MM.1S (cell line): ENCODE measurements around the gene ITGB8.

Source experiments
- DNase-seq: peaks from one replicate; pipeline ENCODE4 v3.0.0-alpha.2; 2015
- H2AFZ ChIP-seq: fragments of 300-600 bp; sonication (generic); 2 replicates; pipeline ENCODE4 v1.6.0; 2016; ENCODE audit warnings: antibody characterized with exemption, low read length
- H3F3A ChIP-seq: fragments of 300-600 bp; sonication (generic); 2 replicates; pipeline ENCODE4 v1.6.1; 2016; ENCODE audit warnings: mild to moderate bottlenecking, antibody characterized with exemption, low read length, moderate library complexity, mixed read lengths; ENCODE audit not compliant: insufficient read depth
- H3K27ac ChIP-seq: fragments of 300-600 bp; sonication (generic); 2 replicates; pipeline ENCODE4 v1.5.1; 2016; ENCODE audit warnings: mild to moderate bottlenecking, low read length
- H3K27me3 ChIP-seq: fragments of 300-600 bp; sonication (generic); replicated peaks from 2 replicates; pipeline ENCODE4 v1.6.0; 2016; ENCODE audit warnings: low read length; ENCODE audit not compliant: insufficient read depth
- H3K36me3 ChIP-seq: fragments of 300-600 bp; sonication (generic); replicated peaks from 2 replicates; pipeline ENCODE4 v1.6.1; 2016; ENCODE audit warnings: mild to moderate bottlenecking, low read length, mixed read lengths; ENCODE audit not compliant: insufficient read depth
- H3K4me1 ChIP-seq: fragments of 300-600 bp; sonication (generic); 2 replicates; pipeline ENCODE4 v1.6.1; 2016; ENCODE audit warnings: low read length, mixed read lengths
- H3K4me2 ChIP-seq: fragments of 300-600 bp; sonication (generic); 2 replicates; pipeline ENCODE4 v1.6.0; 2016; ENCODE audit warnings: low read depth, low read length
- H3K4me3 ChIP-seq: fragments of 300-600 bp; sonication (generic); 2 replicates; pipeline ENCODE4 v1.5.1; 2016; ENCODE audit warnings: low read length, mixed read lengths
- H3K79me2 ChIP-seq: fragments of 300-600 bp; sonication (generic); 2 replicates; pipeline ENCODE4 v1.6.1; 2016; ENCODE audit warnings: mixed run types, low read length, mixed read lengths
- H3K9ac ChIP-seq: fragments of 300-600 bp; sonication (generic); 2 replicates; pipeline ENCODE4 v1.6.1; 2016; ENCODE audit warnings: low read length, mixed read lengths
- H3K9me2 ChIP-seq: fragments of 300-600 bp; sonication (generic); replicated peaks from 2 replicates; pipeline ENCODE4 v1.6.1; 2016; ENCODE audit warnings: mild to moderate bottlenecking, low read length, mixed read lengths; ENCODE audit not compliant: insufficient read depth
- H3K9me3 ChIP-seq: fragments of 300-600 bp; sonication (generic); replicated peaks from 2 replicates; pipeline ENCODE4 v1.6.1; 2016; ENCODE audit warnings: mild to moderate bottlenecking, low read length, mixed read lengths; ENCODE audit not compliant: insufficient read depth
- H4K20me1 ChIP-seq: fragments of 300-600 bp; sonication (generic); 2 replicates; pipeline ENCODE4 v1.6.1; 2016; ENCODE audit warnings: mild to moderate bottlenecking, low read length, moderate library complexity, mixed read lengths; ENCODE audit not compliant: insufficient read depth
- EZH2 ChIP-seq: fragments of 300-600 bp; sonication (generic); optimal IDR thresholded peaks from 2 replicates; pipeline ENCODE3; 2017; ENCODE audit warnings: low read depth, mild to moderate bottlenecking, antibody characterized with exemption, low read length, mixed read lengths
- EZH2phosphoT487 ChIP-seq: fragments of 300-600 bp; sonication (generic); IDR thresholded peaks from 2 replicates; pipeline ENCODE4 v1.6.1; 2018; ENCODE audit warnings: antibody characterized with exemption, low read length
- TF ChIP-seq, protein P1 (sequence below): fragments of 300-600 bp; sonication (generic); IDR thresholded peaks from 2 replicates; pipeline ENCODE4 v1.5.1; 2016; ENCODE audit warnings: antibody characterized with exemption, low read length, mixed read lengths

The ITGB8 gene

DNA sequence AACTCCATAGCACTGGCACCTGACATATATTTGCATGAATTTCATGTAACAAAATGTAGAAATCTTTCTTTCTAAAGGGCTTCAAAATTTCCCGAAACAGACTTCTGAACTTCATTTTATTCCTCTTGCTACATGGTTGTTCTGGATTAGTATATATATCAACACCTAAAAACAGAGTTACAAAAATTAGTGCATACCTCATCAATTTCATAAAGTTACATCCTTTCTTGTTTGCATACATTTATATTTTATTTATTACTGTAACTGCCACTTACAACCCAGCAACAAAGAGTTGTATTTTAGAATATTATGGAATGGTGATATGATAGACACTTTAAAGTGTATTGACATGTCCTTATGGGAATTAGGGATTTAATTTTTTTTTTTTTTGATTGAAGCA, 2.0 kb upstream of the ITGB8 start:
- no peak for TF ChIP-seq EZH2phosphoT487
- TF ChIP-seq, protein P1, sequence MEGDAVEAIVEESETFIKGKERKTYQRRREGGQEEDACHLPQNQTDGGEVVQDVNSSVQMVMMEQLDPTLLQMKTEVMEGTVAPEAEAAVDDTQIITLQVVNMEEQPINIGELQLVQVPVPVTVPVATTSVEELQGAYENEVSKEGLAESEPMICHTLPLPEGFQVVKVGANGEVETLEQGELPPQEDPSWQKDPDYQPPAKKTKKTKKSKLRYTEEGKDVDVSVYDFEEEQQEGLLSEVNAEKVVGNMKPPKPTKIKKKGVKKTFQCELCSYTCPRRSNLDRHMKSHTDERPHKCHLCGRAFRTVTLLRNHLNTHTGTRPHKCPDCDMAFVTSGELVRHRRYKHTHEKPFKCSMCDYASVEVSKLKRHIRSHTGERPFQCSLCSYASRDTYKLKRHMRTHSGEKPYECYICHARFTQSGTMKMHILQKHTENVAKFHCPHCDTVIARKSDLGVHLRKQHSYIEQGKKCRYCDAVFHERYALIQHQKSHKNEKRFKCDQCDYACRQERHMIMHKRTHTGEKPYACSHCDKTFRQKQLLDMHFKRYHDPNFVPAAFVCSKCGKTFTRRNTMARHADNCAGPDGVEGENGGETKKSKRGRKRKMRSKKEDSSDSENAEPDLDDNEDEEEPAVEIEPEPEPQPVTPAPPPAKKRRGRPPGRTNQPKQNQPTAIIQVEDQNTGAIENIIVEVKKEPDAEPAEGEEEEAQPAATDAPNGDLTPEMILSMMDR = no peak
- H3K9me3 ChIP-seq = no peaks in the 10 kb centered on the region
- H3K9me2 ChIP-seq = no peaks in the 10 kb centered on the region
- H3K36me3 ChIP-seq = no peaks in the 10 kb centered on the region
- H3K79me2 ChIP-seq = peaks cover 25% of the 10 kb centered on the region
- no peaks in the 10 kb centered on the region for H4K20me1 ChIP-seq
- H3K4me1 ChIP-seq = peaks cover 21% of the 10 kb centered on the region
- H3K4me2 ChIP-seq = peak overlapping the region; percentile 73; the same call in 1 of the 2 replicates
- no peak overlapping the region for H2AFZ ChIP-seq
- no peak for DNase-seq
- no peak overlapping the region for H3K4me3 ChIP-seq
- no peaks in the 10 kb centered on the region for H3K27me3 ChIP-seq
- H3K27ac ChIP-seq = peak overlapping the region; percentile 90; the same call in 1 of the 2 replicates
- peaks cover 25% of the 10 kb centered on the region for H3F3A ChIP-seq
- H3K9ac ChIP-seq = peak overlapping the region; percentile 83; the same call in 1 of the 2 replicates

DNA sequence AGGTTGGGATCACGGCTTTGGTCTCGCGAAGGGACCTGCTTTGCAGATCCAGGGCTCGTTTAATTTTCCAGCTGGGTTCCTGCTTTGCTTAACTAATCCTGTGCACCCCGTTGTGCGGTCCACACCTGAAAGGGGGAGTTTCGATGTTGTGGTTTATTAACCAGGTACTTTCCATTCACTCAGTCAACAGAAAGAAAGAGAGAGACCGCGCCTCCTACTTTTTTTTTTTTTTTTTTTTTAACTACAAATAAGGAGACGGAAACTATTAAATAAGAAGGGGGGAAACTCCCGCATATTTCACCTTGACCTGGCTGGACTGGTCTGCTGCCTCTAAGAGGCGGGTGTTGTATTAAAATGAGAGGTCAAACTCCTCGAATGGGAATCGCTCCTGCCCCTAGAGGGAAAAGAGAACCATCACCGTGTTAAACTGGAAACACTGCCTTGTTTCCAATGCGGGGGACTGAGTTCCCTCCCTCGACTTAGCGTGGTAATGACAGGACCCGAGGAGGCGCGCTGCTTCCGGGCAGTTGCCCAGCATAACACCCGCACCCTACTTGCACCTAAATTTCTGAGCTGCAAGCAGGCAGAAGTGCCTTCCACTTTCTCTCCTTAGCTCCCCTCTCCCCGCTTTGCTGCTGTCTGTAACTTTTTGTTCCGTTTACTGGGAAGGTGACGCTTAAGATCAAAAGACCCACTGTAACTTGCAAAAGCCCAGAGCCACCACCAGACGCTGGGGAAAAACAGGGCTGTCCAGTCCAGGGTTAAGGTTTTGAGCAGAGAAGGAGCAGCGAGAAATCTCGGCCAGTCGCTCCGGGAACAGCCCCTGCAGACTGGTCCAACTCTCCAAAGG, 1.1 kb upstream of the ITGB8 start:
- peak overlapping the region; percentile 73 for H3K4me2 ChIP-seq
- H3K4me1 ChIP-seq = peaks cover 27% of the 10 kb centered on the region
- peak overlapping the region; percentile 90 for H3K27ac ChIP-seq
- H3K4me3 ChIP-seq = peak overlapping the region; percentile 81
- H3K9me3 ChIP-seq = no peaks in the 10 kb centered on the region
- H4K20me1 ChIP-seq = no peaks in the 10 kb centered on the region
- DNase-seq = peak; percentile 93
- no peaks in the 10 kb centered on the region for H3K36me3 ChIP-seq
- peak overlapping the region; percentile 71 for H2AFZ ChIP-seq
- no peak for TF ChIP-seq EZH2
- no peak for TF ChIP-seq EZH2phosphoT487
- TF ChIP-seq, protein P1 = no peak; the same call in 1 of the 2 replicates
- no peaks in the 10 kb centered on the region for H3K27me3 ChIP-seq
- no peaks in the 10 kb centered on the region for H3K9me2 ChIP-seq
- peak overlapping the region; percentile 83 for H3K9ac ChIP-seq
- peaks cover 25% of the 10 kb centered on the region for H3F3A ChIP-seq
- peaks cover 29% of the 10 kb centered on the region for H3K79me2 ChIP-seq

DNA sequence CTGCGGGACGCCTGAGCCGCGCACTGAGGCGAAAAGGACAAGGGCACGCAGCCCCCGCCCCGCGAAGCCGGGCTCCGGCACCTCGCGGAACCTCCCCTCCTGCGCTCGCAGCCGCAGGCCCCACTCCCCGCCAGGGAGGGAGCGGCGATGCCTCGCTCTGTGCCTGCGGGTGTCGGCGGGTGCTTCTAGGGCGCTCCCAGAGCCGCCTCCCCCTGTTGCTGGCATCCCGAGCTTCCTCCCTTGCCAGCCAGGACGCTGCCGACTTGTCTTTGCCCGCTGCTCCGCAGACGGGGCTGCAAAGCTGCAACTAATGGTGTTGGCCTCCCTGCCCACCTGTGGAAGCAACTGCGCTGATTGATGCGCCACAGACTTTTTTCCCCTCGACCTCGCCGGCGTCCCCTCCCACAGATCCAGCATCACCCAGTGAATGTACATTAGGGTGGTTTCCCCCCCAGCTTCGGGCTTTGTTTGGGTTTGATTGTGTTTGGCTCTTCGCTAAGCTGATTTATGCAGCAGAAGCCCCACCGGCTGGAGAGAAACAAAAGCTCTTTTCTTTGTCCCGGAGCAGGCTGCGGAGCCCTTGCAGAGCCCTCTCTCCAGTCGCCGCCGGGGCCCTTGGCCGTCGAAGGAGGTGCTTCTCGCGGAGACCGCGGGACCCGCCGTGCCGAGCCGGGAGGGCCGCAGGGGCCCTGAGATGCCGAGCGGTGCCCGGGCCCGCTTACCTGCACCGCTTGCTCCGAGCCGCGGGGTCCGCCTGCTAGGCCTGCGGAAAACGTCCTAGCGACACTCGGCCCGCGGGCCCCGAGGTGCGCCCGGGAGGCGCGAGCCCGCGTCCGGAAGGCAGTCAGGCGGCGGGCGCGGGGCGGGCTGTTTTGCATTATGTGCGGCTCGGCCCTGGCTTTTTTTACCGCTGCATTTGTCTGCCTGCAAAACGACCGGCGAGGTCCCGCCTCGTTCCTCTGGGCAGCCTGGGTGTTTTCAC, 519 bp downstream of the ITGB8 start:
- H3K36me3 ChIP-seq = no peaks in the 10 kb centered on the region
- peak overlapping the region; percentile 71 for H2AFZ ChIP-seq
- no peaks in the 10 kb centered on the region for H3K27me3 ChIP-seq
- DNase-seq = peak; percentile 70
- H3K9ac ChIP-seq = peak overlapping the region; percentile 83
- peaks cover 25% of the 10 kb centered on the region for H3F3A ChIP-seq
- H3K4me2 ChIP-seq = peak overlapping the region; percentile 73
- peak overlapping the region; percentile 81 for H3K4me3 ChIP-seq
- no peaks in the 10 kb centered on the region for H3K9me2 ChIP-seq
- no peaks in the 10 kb centered on the region for H3K9me3 ChIP-seq
- H3K79me2 ChIP-seq = peaks cover 30% of the 10 kb centered on the region
- no peak for TF ChIP-seq EZH2phosphoT487
- TF ChIP-seq EZH2 = no peak
- no peaks in the 10 kb centered on the region for H4K20me1 ChIP-seq
- peaks cover 29% of the 10 kb centered on the region for H3K4me1 ChIP-seq
- H3K27ac ChIP-seq = peak overlapping the region; percentile 90
